ENCODE data around the gene NPIPA2. TPM values are rescaled to one million over a fixed set of nuclear protein-coding genes. Genes with fewer than 3 reads are reported as not detected.
"Not testable (repeated sequence)": the region's sequence is repeated elsewhere in the genome, so short reads cannot be mapped to it uniquely, and the experiment has no call there.

The NPIPA2 gene
- total and polyA plus RNA-seq, 7 experiments from 2014 or later, result 4.3 to 12.4 (median 9.0) TPM; not detected in 2

DNA sequence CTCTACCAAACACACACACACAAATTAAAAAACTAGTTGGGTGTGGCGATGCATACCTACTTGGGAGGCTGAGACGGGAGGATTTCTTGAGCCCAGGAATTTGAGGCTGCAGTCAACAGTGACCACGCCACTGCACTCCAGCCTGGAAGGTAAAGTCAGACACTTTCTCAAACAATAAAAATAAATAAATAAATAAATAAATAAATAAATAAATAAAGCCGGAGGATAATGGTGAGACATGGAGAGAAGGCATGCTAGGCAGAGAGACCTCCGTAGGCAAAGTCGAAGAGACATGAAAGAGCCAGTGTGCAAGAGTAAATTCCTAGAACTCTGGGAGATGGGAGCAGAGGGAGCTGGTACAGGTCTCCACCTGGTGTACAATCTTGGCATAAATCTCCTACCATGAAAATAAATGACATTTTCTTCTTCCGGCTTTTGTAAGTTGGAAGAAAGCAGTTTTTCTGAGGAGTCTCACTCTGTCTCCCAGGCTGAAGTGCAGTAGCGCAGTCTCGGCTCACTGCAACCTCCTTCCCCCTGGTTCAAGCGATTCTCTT is 1.4 kb upstream of the NPIPA2 start:
- H3K27me3 Mint-ChIP-seq; ATAC-seq; H3K27ac ChIP-seq (ENCODE audit: low read depth, low read length); H3K9me3 Mint-ChIP-seq; H3K36me3 Mint-ChIP-seq; H3K4me1 Mint-ChIP-seq; H3K27me3 ChIP-seq (ENCODE audit: control insufficient read depth in 2 of 2, insufficient read depth in 2 of 2, low read length in 2 of 2); intact Hi-C loops (cut with micrococcal nuclease); H3K9me3 ChIP-seq (ENCODE audit: control insufficient read depth in 2 of 3, low read length in 3 of 3); H3K4me1 ChIP-seq (ENCODE audit: control insufficient read depth in 2 of 2, insufficient read depth in 2 of 2, low read length in 2 of 2); H3K4me3 ChIP-seq (ENCODE audit: low read length); H3K36me3 ChIP-seq (ENCODE audit: control insufficient read depth in 2 of 3, insufficient read depth in 3 of 3, low read length in 3 of 3); H3K4me3 Mint-ChIP-seq; DNase-seq; H3K27ac Mint-ChIP-seq; CTCF ChIA-PET; POLR2A ChIA-PET: not testable (repeated sequence)

DNA sequence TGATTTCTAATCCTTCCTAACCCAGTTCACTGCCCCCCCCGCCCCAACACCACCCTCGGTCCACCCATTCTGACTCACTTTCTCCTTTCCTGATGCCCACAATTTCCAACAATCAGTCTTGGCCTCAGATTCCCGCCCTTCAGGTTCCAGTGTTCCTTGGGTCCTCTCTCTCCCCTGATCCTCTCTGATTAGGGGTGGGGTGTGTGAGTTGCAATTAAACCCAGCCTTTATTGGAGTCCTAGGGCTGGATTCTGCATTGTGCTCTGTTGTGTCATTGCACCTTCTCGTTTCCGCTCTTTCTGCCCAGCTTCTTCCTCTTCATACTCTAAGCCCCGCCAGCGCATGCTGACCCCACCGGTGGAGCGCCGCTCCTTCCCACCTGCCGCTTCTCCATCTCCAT is 539 bp upstream of the NPIPA2 start:
- intact Hi-C loops (cut with micrococcal nuclease); ATAC-seq; H3K4me1 Mint-ChIP-seq: not testable (repeated sequence)

DNA sequence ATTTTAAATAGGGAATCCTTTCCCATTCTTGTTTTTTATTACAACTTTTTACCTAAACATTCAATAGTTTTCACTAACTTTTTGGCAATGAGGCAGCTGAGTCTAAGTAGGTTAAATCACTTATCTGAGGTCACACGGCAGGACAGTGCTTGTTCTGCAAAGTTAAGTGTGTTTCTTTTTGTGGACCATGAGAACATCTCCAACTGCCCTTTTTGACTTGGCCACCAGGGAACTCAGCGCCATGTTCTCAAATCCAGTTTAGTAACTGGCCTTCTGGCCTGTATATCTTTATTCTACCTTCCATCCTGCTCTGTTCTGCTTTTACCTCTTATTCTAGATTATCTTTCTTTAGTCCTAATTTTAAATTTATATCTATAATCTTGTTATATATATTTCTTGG is 31.3 kb downstream of the NPIPA2 start:
- H3K4me3 ChIP-seq (ENCODE audit: low read length); POLR2A ChIA-PET; H3K36me3 Mint-ChIP-seq: not testable (repeated sequence)

More for the DNA sequence above, 539 bp upstream of the NPIPA2 start:
- H3K4me1 ChIP-seq (ENCODE audit: control insufficient read depth in 2 of 2, insufficient read depth in 2 of 2, low read length in 2 of 2); H3K36me3 ChIP-seq (ENCODE audit: control insufficient read depth in 2 of 3, insufficient read depth in 3 of 3, low read length in 3 of 3); H3K27ac Mint-ChIP-seq; POLR2A ChIA-PET; H3K9me3 ChIP-seq (ENCODE audit: control insufficient read depth in 2 of 3, low read length in 3 of 3); H3K36me3 Mint-ChIP-seq; H3K4me3 ChIP-seq (ENCODE audit: low read length); DNase-seq; H3K27me3 ChIP-seq (ENCODE audit: control insufficient read depth in 2 of 2, insufficient read depth in 2 of 2, low read length in 2 of 2); H3K27me3 Mint-ChIP-seq; H3K27ac ChIP-seq (ENCODE audit: low read depth, low read length); CTCF ChIA-PET; H3K4me3 Mint-ChIP-seq; H3K9me3 Mint-ChIP-seq: not testable (repeated sequence)

DNA sequence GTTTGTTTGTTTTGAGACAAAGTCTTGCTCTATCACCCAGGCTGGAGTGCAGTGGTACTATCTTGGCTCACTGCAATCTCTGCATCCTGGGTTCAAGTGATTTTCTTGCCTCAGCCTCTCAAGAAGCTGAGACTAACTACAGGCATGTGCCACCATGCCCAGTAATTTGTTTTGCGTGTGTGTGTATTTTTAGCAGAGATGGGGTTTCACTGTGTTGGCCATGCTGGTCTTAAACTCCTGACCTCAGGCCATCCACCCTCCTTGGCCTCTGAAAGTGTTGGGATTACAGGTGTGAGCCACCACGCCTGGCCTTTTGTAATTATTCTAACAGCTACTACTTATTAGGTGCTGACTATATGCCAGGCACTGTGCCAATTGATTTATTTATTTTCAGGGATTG is 33.3 kb downstream of the NPIPA2 start:
- H3K36me3 ChIP-seq (ENCODE audit: control insufficient read depth in 2 of 3, insufficient read depth in 3 of 3, low read length in 3 of 3); intact Hi-C loops (cut with micrococcal nuclease); H3K4me3 ChIP-seq (ENCODE audit: low read length); CTCF ChIA-PET; H3K27ac ChIP-seq (ENCODE audit: low read depth, low read length); H3K27me3 Mint-ChIP-seq; H3K4me1 ChIP-seq (ENCODE audit: control insufficient read depth in 2 of 2, insufficient read depth in 2 of 2, low read length in 2 of 2); H3K27me3 ChIP-seq (ENCODE audit: control insufficient read depth in 2 of 2, insufficient read depth in 2 of 2, low read length in 2 of 2); POLR2A ChIA-PET; H3K36me3 Mint-ChIP-seq; H3K27ac Mint-ChIP-seq; ATAC-seq; DNase-seq; H3K9me3 ChIP-seq (ENCODE audit: control insufficient read depth in 2 of 3, low read length in 3 of 3); H3K4me1 Mint-ChIP-seq; H3K4me3 Mint-ChIP-seq; H3K9me3 Mint-ChIP-seq: not testable (repeated sequence)

More for the DNA sequence above, 31.3 kb downstream of the NPIPA2 start:
- H3K36me3 ChIP-seq (ENCODE audit: control insufficient read depth in 2 of 3, insufficient read depth in 3 of 3, low read length in 3 of 3); CTCF ChIA-PET; H3K27ac ChIP-seq (ENCODE audit: low read depth, low read length); H3K27me3 Mint-ChIP-seq; intact Hi-C loops (cut with micrococcal nuclease); H3K27ac Mint-ChIP-seq; H3K27me3 ChIP-seq (ENCODE audit: control insufficient read depth in 2 of 2, insufficient read depth in 2 of 2, low read length in 2 of 2); H3K9me3 Mint-ChIP-seq; H3K9me3 ChIP-seq (ENCODE audit: control insufficient read depth in 2 of 3, low read length in 3 of 3); H3K4me3 Mint-ChIP-seq; H3K4me1 ChIP-seq (ENCODE audit: control insufficient read depth in 2 of 2, insufficient read depth in 2 of 2, low read length in 2 of 2); ATAC-seq; H3K4me1 Mint-ChIP-seq; DNase-seq: not testable (repeated sequence)

DNA sequence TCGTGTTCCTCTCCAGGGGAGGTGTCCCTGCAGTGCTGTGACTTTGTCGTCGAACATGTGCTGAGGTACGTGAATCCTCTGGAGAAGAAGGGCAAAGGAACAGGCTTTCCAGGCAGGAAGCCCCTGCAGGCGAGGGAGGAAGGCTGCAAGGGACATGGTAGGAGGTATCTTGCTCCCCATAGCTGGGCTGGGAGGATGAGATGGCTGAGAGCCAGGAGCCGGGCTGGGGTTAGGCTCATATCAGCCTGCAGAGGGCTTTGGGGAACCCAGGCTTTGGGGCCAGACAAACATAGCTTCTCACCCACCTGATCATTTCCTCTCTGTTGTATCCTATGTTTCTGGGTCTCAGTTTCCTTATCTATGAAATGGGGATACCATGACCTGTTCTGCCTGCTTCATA is 34.4 kb downstream of the NPIPA2 start:
- H3K27me3 ChIP-seq (ENCODE audit: control insufficient read depth in 2 of 2, insufficient read depth in 2 of 2, low read length in 2 of 2); ATAC-seq; H3K4me3 ChIP-seq (ENCODE audit: low read length); H3K27me3 Mint-ChIP-seq; H3K4me3 Mint-ChIP-seq; CTCF ChIA-PET; H3K4me1 Mint-ChIP-seq; H3K9me3 Mint-ChIP-seq; H3K27ac Mint-ChIP-seq; H3K9me3 ChIP-seq (ENCODE audit: control insufficient read depth in 2 of 3, low read length in 3 of 3); POLR2A ChIA-PET; DNase-seq; intact Hi-C loops (cut with micrococcal nuclease); H3K36me3 Mint-ChIP-seq; H3K4me1 ChIP-seq (ENCODE audit: control insufficient read depth in 2 of 2, insufficient read depth in 2 of 2, low read length in 2 of 2); H3K36me3 ChIP-seq (ENCODE audit: control insufficient read depth in 2 of 3, insufficient read depth in 3 of 3, low read length in 3 of 3); H3K27ac ChIP-seq (ENCODE audit: low read depth, low read length): not testable (repeated sequence)

DNA sequence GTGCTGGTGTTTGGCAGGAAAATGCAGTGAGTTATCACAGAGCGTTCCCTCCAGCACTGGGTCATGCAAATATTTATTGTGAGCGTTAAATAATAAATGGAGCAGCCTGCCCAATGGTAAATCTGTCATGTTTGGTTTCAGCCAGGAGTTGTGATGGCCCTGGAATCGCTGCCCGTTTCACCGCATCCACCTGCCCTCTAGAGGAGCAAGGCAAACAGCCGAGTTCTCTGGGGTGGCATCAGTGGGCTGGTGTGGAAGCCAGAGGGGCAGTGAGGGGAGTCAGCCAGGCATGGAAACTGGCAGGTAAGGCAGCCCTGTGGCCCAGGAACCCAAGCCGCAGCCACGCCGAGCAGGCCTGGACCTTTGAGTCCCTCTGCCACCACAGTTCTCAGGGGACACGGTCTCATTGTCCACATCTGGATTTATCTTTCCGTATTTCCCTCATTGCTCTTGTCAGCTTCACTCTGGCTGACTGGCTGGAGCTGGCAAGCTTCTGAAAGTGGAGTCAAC is 37.1 kb downstream of the NPIPA2 start:
- H3K4me1 ChIP-seq (ENCODE audit: control insufficient read depth in 2 of 2, insufficient read depth in 2 of 2, low read length in 2 of 2); H3K9me3 Mint-ChIP-seq; H3K27ac Mint-ChIP-seq; H3K27me3 Mint-ChIP-seq; CTCF ChIA-PET; H3K36me3 Mint-ChIP-seq; H3K27ac ChIP-seq (ENCODE audit: low read depth, low read length); intact Hi-C loops (cut with micrococcal nuclease); ATAC-seq; H3K4me3 ChIP-seq (ENCODE audit: low read length); H3K9me3 ChIP-seq (ENCODE audit: control insufficient read depth in 2 of 3, low read length in 3 of 3); H3K27me3 ChIP-seq (ENCODE audit: control insufficient read depth in 2 of 2, insufficient read depth in 2 of 2, low read length in 2 of 2); DNase-seq; H3K4me1 Mint-ChIP-seq; H3K4me3 Mint-ChIP-seq; H3K36me3 ChIP-seq (ENCODE audit: control insufficient read depth in 2 of 3, insufficient read depth in 3 of 3, low read length in 3 of 3); POLR2A ChIA-PET: not testable (repeated sequence)

DNA sequence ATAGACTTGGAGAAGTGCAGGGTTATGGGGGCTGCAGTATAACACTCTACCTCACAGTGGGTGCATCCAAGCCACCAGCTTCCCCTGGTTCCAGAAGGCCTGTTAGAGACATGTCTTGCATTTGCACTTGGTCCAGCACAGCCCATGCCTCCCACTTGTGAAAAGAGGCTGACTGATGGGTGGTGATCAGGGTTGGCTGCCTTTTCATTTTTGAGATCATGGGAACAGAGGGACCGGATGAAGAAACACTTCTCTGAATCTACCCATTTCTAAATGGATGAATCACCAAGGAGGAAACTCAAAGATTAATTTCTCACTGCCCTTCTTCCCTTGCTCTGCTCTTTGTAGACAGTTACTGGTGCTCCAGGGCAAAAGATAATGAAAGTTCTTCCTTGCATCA is 43.8 kb downstream of the NPIPA2 start:
- H3K4me1 ChIP-seq (ENCODE audit: control insufficient read depth in 2 of 2, insufficient read depth in 2 of 2, low read length in 2 of 2); ATAC-seq; H3K27me3 ChIP-seq (ENCODE audit: control insufficient read depth in 2 of 2, insufficient read depth in 2 of 2, low read length in 2 of 2); H3K36me3 ChIP-seq (ENCODE audit: control insufficient read depth in 2 of 3, insufficient read depth in 3 of 3, low read length in 3 of 3); CTCF ChIA-PET; H3K27me3 Mint-ChIP-seq; H3K36me3 Mint-ChIP-seq; H3K9me3 Mint-ChIP-seq; POLR2A ChIA-PET; H3K9me3 ChIP-seq (ENCODE audit: control insufficient read depth in 2 of 3, low read length in 3 of 3); H3K4me3 ChIP-seq (ENCODE audit: low read length); H3K4me1 Mint-ChIP-seq; H3K27ac ChIP-seq (ENCODE audit: low read depth, low read length); H3K4me3 Mint-ChIP-seq; H3K27ac Mint-ChIP-seq; intact Hi-C loops (cut with micrococcal nuclease); DNase-seq: not testable (repeated sequence)

Measured in naive thymus-derived CD4-positive, alpha-beta T cell (primary cell).